GM12878 (cell line): Measurements from ENCODE around the gene UNG. TPM values are rescaled to one million over a fixed set of nuclear protein-coding genes. Genes with fewer than 3 reads are reported as not detected.

Experiments
- BACH1 ChIP-seq: fragments of 450-650 bp; IDR thresholded peaks from 2 replicates; pipeline ENCODE4 v1.6.1; 2017; ENCODE audit warnings: mild to moderate bottlenecking, borderline replicate concordance
- JUND ChIP-seq: IDR thresholded peaks from 2 replicates; pipeline ENCODE4 v1.6.1; 2012; ENCODE audit warnings: low read depth, mild to moderate bottlenecking, low read length, improper control_type of control experiment, moderate library complexity
- POU2F2 ChIP-seq: IDR thresholded peaks from 3 replicates; pipeline ENCODE4 v1.6.1; 2011; ENCODE audit warnings: low read depth, mild to moderate bottlenecking, low read length, borderline replicate concordance
- SP1 ChIP-seq: IDR thresholded peaks from one replicate; pipeline ENCODE4 v1.6.1; 2011; ENCODE audit warnings: low read depth, low read length
- SRF ChIP-seq, 2 experiments: IDR thresholded peaks; 2 replicates each; pipeline ENCODE4 v1.6.1; 2011; ENCODE audit warnings: low read depth in 2 of 2, low read length in 2 of 2, mild to moderate bottlenecking in 1 of 2, moderate library complexity in 1 of 2
- SUPT20H ChIP-seq: IDR thresholded peaks from 2 replicates; pipeline ENCODE4 v1.6.1; 2011; ENCODE audit warnings: low read depth, mild to moderate bottlenecking, low read length, moderate library complexity, borderline replicate concordance; ENCODE audit not compliant: control insufficient read depth
- ZBTB11 ChIP-seq: fragments of 450-650 bp; formaldehyde crosslinking; IDR thresholded peaks from 2 replicates; pipeline ENCODE4 v1.5.0; 2022; ENCODE audit warnings: mild to moderate bottlenecking, missing genetic modification characterization
- ZNF592 ChIP-seq: fragments of 450-650 bp; IDR thresholded peaks from 2 replicates; pipeline ENCODE4 v1.6.1; 2017; ENCODE audit warnings: mild to moderate bottlenecking, moderate library complexity
- polyA plus RNA-seq, 11 experiments: library from polyadenylated mRNA; depleted of rRNA in 4 of 11; unstranded in 6 of 11; stranded (reverse) in 5 of 11; fragments of >200 nt; fragmentation: Nextera tagmentation in 4 of 11; fragmentation: Illumina TruSeq in 1 of 11; extraction: Ambion mirVana in 4 of 11; extraction: Trizol in 1 of 11; gene quantifications; 1 replicate in 1 of 11; 2 replicates in 10 of 11; pipeline versions ENCODE4 v1.2.1 to v1.2.3, GENCODE V29; 2011 to 2016; ENCODE audit warnings: inconsistent platforms in 2 of 11, missing spikeins in 2 of 11, low read depth in 1 of 11
- total RNA-seq, 4 experiments: library from RNA; depleted of rRNA in 3 of 4; stranded (reverse); fragments of >200 nt in 3 of 4; fragmentation: Illumina TruSeq in 1 of 4; extraction: Trizol in 1 of 4; gene quantifications; 2 replicates each; pipeline versions ENCODE4 v1.2.1 to v1.2.3, GENCODE V29; 2013 to 2021

UNG gene
- total and polyA plus RNA-seq, 10 of the 15 experiments (the other 5 are each of a cell fraction or from before 2014, with no cell fraction given), result 9.5 to 81.9 (median 48.2) TPM

DNA sequence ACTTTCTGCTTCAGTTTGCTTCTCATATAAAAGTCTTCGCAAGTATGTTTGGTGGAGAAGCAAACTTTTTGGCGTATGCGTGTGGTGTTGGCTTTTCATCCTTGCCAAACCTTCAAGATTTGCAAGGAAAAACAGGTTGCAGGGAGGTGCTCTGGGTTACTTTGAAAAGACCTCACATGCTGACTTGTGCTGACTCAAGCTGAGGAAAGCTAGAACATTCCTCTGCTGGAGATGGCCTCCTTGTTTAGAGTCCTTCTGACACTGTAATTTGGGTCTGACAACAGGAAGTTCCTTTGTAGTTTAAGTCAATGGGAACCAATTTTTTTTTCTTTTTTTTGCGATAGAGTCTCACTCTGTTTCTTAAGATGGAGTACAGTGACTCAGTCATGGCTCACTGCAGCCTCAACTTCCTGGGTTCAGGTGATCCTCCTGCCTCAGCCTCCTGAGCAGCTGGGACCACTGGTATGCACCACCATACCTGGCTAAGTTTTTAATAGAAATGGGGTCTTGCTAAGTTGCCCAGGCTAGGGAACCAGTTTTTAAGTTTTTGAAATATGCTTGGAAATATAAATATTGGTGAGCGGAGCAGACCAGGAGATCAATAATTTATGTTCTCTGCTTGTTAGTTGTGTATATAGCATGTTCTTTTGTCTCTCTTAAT is 16.4 kb downstream of the UNG start (continued):
- no peak for TF ChIP-seq ZNF592
- no peak for TF ChIP-seq SRF (IDR thresholded peaks at IDR 0.05; ENCODE audit: low read depth in 2 of 2, low read length in 2 of 2)
- TF ChIP-seq BACH1, result no peak
- no peak for TF ChIP-seq ZBTB11 (CRISPR knock-in tag)
- TF ChIP-seq SP1, result no peak
- TF ChIP-seq POU2F2, result no peak
- TF ChIP-seq SUPT20H, result no peak
- no peak for TF ChIP-seq JUND
